ENCODE data around the gene SLC6A20.

The SLC6A20 gene

DNA sequence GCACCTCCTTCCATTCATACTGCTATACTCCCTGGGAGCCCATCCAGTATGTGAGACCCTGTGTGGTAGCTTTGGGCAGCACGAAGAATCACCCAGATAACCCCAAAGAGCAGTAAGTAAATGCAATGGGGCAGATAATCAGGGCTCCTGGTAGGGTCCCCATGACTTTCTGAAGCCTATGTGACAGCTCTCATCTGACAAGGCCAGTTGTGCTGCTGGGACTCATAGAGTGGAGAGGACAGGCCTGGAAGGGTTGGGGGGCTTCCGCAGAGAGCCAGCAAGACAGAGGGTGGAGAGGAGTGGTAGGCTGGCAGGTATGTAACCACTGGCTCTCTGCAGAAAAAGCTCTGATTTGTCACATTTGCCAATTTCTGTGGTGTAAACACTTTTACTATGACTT, 3.2 kb upstream of the SLC6A20 start:
- no peak for DNase-seq

DNA sequence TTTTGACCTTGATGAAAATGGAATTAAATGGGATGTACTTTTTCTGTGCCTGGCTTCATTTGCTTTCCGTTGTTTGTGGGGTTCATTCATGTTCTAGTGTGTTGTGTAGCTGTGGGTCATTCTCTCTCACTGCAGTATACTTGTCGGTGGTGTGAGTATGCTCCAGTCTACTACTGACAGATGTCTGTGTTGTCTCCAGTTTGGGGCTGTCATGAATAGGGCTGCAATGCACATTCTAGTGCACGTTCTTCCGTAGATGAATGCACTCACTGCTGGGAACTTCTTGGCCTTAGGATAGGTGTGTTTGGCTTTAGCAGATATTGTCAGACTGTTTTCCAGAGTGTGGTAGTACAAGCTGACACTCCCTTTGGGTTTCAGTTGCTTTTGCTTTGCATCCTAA, 1.7 kb upstream of the SLC6A20 start:
- no peak for DNase-seq

DNA sequence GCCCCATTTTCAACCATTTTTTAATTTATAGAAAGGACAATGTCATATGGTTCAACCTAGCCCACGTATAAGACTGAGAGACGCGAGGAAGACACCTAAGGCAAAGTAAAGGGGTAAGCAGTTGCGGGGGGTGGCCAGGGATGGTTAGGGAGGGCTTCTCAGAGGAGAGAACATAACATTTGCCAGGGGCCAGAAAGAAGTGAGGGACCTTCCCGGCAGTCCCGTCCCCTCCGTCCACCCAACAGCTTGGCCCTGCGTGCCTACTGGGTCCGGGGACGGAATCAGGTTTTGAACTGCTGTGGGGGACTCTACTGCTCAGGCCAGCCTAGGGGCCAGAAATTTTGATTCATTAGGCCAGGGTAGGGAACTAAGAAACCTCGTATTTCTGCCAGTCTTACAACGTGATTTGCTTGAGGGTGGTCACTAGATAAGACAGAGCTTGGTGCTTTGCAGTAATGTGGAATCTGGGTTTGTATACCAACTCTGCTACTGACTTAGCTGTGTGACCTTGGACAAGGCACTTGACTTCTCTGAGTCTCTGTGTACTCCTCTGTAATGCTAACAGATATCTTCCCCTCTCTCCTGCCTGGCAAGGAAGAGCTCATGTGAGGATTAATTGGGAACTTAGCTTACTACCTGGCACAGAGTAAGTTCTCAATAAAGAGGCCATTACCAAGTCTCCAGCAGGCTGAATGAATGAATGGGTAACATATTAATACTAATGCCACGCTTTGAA, 734 bp upstream of the SLC6A20 start:
- no peak for DNase-seq

DNA sequence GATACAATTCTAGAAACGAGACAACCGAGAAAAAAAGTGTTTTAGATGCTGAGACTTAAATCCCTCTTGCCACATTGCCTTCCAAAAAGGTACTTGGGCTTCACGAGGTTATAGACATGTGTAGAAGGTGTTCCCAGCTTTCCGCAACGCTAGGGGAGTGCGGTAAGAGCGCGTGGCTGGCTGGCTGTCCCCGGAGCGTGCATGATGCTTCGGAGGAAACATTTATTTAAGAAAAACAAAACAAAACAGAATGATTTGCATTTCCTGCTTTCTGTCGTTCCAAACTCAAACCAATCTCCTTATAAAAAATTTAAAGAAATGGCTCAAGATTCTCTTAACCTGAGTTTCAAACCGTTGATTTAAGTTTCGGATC, 841 bp downstream of the SLC6A20 start:
- no peak for DNase-seq

DNA sequence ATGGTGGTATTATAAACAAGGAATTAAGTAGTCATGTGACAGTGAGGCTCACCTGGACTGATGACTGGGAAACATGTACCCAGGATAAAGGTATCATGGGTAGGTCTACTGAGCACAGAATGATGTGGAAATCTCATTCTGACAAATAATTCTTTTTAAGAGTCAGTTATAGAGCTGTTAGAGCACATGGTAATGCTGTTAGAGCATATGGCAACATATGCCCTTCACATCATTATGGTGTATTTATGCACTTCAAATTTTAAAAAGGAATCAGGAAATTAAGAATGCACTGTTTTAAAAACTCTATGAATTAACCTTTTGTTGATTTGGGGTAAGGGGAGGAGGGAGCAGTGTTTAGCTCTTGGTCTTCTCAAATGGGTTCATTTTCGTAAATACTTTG, 1.7 kb downstream of the SLC6A20 start:
- DNase-seq: no peak

DNA sequence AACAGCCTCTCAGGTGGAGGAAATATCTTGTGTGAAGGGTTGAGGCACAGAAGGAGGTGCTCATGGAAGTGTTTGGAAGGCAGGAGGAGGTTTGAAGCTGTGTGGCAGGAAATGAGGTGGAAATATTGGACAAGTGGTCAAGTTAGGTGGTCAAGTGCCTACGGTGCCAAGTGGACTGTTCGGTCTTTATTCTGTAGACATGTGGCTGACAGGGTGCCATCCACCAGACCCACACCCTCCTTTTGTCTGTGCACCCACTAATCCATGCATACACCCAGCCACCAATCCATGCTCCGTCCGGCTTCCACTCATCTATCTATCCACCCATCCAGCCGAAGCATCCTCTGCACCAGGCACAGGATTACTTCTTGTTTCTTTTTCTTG, 2.2 kb downstream of the SLC6A20 start:
- no peak for DNase-seq

DNA sequence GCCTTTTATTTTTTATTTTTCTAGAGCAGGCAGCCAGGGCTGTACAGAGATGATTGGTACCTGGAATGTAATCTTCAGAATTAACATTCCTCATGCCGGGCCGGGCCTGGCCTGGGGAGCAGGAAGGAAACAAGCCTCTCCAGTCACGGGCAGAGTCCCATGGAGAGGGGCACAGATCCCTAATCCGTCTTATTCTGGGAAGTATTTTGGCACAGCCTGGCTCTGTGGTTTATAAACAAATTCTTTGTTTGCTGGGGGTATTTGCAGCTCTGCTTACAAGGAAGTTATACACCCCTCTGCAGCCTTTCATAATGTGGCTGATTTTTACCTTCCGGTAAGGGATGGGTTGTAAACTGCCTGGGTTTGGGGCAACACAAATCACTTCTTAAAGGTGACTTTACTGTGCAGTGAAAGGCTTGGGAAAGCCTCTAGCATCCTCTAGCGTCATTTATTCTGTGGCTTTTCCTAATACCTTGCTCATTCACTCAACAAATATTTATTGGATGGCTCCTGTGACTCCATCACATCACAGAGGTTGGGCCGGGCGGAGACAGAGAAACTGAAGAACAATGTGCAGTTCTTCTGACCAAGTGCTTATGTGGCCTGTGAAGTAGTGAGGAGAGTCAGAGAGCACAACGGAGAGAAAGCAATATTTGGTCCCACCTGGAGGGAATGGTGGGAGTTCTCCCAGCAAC, 2.7 kb downstream of the SLC6A20 start:
- no peak for DNase-seq

DNA sequence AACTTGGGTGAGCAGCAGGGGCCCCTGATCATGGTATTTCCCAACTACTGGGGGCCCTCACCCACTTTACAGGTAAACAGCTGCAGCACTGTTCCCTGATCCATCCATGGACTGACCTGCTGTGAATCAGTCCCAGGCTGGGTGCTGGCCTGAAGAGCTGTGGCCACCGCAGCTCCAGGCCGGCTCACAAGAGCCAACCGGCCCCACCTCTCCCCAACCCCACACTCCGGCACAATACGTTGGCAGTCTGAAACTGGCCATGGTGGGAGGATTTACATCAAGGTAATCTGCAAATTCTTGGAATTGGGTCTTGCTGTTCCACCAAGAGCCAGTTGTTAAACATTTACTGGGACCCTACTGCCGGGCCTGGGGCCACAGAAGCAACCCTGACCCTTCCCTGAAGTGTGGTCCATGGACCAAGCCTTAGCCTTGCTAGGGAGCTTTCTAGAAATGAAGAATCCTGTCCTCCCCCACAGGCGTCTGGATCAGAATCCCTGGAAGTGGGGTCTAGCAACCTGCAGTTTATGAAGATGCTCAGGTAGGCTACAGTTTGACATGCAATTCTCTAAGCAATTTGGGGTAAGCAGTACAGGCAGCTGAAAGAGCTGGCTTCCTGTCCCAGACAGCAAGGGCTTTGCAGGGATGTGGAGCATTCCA, 3.7 kb downstream of the SLC6A20 start:
- DNase-seq: no peak

DNA sequence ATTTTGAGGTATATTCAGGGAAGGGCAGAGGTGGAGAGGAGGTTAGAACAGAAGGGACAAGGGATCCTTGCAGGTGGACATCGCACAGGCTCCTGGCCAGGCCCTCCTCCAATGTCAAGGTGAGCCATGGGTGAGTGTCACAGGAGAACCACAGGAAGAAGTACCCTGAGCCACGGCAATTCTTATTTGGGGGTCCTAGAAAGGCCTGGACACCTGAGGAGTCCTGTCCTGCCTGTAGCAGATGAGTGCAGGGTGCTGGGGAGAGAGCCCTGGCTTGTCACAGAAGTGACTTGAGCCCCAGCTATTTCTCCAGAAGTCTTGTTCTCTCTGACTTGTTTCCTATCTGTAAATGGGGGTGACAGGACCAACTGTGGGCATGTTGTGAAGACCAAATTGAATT, 4.3 kb downstream of the SLC6A20 start:
- no peak for DNase-seq

DNA sequence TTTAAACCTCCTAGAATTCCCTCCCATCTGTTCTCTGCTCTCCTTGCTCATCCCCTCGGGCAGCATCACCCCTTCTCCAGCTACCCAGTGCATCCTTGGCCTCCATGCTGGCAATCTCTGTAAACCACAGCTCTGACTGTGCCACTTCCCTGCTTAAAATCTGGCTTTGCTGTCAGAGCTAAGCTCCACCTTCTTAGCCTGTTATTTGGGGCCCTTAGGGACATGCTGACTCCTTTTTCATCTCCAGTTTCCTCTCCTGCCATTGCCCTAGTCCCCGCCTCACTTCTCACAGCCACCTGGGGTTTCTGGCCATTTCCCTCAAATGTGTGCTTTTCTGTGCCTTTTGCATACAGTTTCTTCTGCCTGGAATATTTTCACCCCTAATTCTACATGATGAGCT, 5.7 kb downstream of the SLC6A20 start:
- no peak for DNase-seq

DNA sequence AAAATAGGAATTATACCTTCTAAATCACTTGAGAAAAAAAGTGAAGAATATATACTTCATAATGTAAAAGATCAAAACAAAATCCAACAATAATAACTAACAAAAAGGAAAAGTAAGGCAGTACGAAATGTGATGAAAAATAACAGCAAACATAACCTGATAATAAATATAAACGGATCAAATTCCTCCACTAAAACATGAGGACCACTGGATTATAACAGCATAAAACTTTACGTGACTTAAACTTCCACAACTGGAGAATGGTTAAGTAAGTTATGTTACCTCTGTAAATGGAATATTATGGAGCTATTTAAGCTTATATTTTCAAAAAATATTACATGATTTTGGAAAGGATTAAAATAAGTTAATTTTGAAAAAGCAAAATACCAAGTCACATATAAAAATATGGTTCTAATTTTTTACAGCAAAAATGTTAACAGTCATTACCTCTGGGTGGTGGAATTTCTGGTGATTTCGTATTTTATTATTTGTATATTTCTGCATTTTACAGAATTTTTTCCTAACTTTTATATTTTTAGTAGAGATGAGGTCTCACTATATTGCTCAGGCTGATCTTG, 7.0 kb downstream of the SLC6A20 start:
- DNase-seq: no peak

DNA sequence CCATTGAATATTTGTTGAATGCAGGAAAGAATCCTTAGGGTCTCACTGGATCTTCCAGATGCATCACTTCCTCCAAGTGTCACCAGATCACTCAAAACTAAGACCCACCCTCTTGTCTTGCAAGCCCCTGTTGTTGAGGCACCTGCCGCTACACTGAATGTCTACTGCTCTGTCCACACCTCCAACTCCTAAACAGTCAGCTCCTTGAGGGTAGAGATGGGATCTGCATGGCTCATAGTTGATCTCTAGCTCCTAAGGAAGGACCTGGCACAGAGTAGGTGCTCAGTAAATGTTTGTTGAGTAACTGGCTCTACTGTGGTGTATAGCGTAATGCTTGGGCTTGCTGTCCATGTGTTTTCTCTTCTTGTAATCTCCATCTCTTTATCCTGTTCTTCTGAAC, 8.8 kb downstream of the SLC6A20 start:
- DNase-seq: no peak

DNA sequence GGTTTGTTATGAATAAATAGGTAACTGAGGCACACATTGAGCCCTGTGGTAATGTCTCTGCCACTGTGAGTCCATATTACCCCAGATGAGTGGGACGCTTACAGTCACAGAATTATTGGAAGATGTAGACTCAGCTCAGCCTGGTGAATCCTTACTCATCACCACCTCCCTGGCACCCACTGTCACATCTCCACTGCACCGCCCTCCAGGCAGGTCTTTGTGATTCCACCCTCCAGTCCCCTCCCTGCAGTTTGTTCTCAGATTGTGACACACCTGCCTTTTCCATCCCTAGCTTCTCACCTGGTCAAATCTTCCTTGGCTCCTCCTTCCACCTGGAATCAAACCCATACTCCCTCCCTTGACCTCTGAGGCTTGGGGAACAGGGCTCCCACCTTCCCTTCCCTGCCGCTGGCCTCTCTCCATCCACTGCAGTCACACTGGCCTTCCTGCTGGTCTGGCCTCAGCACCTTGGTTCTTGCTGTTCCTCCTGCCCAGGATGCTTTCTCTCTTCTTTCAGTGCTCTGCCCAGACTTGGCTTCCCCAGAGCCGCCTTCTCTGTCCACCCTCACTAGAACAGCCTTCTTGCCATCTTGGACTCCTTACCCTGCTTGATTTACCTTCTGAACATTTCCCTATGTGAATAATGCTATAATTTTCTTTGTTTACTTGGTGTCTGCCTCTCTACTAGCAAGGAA, 9.4 kb downstream of the SLC6A20 start:
- no peak for DNase-seq

DNA sequence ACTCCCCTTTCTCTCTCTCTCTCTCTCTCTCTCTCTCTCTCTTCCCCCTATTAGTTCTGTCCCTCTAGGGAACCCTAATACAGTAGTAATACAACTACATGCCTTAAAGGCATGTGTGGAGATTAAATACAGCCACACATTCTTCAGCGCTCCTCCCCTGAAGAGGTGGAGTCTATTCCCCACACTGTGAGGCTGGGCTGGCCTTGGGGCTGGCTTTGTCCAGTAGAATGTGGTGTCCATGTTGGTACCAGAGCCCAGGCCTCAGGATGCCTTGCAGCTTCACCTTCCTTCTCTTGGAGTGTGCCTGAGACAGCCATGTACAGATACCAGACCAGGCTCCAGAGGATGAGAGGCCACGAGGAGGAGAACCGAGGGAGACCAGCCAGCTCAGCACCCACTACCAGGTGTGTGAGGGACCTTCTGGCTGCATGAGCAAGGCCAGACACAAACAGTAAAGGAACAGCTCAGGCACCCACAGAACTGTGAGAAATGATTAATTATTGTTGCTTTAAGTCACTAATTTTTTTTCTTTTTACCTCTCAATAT, 10.7 kb downstream of the SLC6A20 start:
- no peak for DNase-seq

DNA sequence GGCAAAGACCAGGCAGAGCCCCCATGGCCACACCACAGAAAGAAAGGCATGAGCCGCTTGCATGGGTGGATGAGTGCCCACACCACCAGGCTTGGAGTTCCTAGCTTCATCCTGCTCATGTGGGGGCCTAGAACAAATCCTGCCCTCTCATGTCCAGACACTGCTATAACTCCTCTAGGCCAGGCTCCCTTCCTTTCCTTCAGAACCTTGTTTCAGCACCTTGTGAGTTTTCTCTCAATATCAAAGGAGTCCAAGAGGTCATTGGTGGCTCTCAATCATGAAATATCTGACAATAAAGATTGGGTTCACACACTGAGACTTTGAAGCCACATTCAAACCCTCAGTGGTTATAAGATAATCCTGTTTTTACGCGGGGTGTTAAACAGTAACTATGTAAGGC, 12.7 kb downstream of the SLC6A20 start:
- no peak for DNase-seq

DNA sequence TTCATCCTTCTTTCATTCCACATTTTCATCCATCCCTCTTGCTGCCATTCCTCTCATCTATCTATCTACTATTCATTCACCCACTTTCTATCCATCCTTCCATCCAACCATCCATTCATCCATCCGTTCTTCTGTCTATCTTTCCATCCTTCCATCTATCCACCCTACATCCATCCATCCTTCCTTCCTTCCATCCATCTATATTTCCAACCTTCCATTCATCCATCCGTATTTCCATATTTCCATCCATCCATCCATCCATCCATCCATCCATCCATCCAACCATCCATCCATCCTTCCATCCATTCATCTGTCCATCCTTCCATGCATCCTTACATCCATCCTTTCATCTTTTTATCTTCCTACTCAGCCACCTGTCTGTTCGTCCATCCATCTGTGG, 14.0 kb downstream of the SLC6A20 start:
- DNase-seq: no peak

DNA sequence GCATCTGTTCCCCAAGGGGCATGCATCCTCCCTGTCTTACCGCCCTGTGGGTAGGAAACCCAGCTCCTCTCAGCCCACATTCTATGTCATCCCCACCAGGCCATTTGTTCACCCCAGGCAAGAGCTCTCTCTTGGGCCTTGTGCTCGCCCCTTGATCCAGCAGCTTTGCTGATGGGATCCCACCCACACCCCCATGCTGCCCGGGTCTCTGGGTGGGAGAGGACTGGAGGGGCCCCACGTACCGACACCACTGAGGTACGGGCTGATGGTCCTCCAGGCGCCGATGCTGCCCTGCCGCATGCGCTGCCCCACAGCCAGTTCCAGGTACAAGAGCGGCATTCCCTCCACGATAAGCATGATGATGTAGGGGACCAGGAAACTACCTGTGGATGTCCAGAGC, 14.5 kb downstream of the SLC6A20 start:
- DNase-seq: no peak

DNA sequence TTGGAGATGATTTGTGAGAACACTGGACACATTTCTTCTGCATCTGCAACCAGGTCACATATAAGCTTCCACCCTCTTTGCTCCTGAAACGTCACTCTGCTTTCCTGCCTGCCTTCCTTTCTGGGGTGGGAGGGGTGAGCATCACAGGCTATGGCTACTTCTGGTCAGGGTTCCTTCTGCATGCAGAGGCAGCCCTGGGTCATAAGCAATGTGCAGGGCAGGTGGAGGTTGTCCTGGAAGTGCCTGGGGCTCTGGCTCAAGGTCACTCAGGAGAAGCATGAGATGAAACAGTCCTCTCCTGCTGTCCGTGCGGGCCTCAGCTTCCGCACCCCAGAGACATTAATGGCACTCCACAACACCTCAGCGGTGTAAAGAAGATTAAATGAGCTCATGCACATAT, 15.1 kb downstream of the SLC6A20 start:
- DNase-seq: no peak

DNA sequence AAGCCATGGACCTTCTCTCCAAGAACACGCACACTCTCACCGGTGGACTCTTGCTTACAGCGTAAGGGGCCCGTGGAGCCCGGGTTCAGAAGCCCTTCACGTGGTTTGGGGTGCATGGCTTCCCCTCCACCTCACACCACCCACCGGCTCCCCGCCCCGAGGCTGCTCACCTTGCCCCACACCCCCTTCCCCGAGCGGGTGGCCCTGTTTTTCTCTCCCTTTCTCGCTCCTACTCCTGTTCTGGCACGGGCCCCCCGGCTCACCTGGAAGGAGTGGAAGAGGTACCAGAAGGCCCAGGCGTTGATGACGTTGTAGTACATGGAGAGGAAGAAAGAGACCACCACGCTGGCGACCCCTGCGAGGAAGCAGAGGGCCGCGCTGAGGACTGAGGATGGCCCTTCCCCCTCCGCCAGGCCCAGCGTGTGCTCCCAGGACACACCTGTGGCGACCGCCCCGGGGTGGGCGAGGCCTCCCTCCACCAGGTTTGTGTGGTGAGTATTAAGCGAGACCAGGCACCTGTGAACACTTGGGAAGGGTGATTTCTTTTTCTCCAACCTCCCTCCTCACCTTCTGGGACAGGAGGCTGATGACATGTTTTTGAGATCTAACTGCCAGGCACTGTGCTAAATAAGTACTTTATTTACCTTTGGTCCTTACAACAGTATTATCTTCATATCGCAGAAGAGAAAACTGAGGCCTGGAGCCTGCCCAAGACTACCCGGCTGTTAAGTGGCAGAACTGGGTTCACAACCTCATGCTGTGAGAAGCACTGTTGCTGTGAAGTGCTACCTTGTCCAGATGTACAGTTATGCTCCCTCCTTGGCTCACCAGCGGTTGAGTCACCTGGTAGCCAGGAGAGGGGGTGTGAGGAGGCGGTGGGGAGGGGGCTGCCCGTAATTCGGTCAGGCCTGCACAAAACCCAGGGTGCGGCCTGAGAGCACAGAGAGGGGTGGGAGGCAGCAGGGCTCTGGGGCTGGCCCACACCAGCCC, 16.3 kb downstream of the SLC6A20 start:
- DNase-seq: no peak

DNA sequence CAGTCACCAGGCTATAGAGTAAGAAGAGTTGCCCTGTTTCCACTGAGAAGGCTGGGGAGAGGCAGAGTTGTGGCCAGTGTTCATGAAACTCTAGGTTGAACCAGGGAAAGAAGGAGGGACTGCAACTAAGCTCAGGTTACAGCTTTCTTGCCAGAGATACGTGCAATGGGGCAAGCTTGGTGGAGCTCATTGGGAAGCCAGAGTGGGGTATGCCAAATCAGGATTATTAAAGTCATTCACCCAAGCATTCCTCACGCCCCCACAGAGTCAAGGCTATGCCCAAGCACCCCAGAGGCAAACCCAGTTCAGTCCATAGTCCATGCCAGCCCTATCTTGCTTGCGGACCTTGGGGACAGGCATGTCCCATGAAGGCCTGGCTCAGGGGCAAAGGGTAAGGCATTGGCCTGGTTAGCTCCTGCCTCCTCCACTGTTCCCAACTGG, 17.6 kb downstream of the SLC6A20 start:
- DNase-seq: no peak

DNA sequence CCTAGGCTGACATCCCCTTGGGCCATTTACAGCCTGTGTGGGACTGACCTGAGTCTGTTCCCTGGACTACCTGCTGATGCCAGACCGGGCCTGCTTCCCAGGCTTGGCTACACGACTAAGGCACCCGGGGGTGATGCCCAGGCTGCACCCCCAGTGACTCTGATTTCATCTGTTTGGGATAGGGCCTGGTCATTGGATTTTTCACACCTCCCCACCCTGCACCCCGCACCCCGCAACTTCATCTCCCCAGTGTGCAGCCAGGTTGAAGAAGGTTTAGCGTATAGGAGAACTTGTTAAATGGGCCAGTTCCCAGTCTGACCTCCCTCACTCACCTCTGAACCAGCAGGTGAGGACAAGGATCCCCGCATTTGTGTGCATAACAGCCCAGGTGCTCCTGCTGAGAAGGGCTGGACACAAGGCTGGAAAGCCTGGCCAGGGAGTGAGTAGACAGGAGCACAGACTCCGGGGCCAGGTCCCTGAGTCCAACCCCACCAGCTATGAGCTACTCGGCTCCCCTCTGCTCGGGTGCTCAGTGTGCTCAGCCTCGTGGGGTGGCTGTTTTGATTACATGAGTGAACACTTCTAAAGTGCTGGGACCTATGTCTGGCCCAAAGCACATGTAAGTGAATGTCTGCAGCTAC, 18.5 kb downstream of the SLC6A20 start:
- no peak for DNase-seq
